ENCODE data around the gene CACNA1E.

The CACNA1E gene

DNA sequence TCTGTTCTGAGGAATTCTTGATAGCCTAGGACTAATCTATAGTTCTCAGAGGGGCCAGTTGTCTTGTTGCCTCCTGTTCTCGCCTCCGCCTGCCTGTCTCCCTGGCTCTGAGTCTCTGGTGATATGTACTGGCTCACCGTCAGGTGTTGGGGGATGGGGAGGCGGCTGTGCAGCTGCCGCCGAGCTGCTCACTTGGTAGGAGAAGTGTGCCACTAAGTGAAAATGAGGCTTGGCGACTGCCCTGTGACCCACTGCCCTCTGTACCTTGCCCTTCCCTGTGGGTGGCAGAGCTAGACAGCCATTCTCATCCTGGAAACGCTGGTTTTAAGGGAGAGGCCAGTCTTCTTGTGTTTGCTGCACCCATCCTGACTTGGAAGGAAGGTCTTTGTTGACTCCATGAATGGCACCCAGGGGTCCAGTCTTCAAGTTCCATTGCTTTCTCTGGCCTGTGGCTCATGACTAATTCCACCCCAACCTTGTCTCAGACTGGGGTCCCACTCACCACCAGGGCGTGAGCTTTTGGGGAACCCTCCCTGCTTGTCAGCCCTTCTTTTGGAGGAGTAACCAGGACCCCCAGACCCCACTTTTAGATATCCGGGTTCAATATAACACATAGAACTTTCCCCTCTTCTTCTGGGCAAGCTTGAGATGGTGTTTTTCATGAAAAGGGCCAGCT is 120.6 kb downstream of the CACNA1E start:
- TF ChIP-seq, protein P1, sequence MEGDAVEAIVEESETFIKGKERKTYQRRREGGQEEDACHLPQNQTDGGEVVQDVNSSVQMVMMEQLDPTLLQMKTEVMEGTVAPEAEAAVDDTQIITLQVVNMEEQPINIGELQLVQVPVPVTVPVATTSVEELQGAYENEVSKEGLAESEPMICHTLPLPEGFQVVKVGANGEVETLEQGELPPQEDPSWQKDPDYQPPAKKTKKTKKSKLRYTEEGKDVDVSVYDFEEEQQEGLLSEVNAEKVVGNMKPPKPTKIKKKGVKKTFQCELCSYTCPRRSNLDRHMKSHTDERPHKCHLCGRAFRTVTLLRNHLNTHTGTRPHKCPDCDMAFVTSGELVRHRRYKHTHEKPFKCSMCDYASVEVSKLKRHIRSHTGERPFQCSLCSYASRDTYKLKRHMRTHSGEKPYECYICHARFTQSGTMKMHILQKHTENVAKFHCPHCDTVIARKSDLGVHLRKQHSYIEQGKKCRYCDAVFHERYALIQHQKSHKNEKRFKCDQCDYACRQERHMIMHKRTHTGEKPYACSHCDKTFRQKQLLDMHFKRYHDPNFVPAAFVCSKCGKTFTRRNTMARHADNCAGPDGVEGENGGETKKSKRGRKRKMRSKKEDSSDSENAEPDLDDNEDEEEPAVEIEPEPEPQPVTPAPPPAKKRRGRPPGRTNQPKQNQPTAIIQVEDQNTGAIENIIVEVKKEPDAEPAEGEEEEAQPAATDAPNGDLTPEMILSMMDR (IDR thresholded peaks at IDR 0.05; ENCODE audit: low read depth, low read length) = no peak
- DNase-seq (ENCODE audit: low read depth in 2 of 2) = no peak

DNA sequence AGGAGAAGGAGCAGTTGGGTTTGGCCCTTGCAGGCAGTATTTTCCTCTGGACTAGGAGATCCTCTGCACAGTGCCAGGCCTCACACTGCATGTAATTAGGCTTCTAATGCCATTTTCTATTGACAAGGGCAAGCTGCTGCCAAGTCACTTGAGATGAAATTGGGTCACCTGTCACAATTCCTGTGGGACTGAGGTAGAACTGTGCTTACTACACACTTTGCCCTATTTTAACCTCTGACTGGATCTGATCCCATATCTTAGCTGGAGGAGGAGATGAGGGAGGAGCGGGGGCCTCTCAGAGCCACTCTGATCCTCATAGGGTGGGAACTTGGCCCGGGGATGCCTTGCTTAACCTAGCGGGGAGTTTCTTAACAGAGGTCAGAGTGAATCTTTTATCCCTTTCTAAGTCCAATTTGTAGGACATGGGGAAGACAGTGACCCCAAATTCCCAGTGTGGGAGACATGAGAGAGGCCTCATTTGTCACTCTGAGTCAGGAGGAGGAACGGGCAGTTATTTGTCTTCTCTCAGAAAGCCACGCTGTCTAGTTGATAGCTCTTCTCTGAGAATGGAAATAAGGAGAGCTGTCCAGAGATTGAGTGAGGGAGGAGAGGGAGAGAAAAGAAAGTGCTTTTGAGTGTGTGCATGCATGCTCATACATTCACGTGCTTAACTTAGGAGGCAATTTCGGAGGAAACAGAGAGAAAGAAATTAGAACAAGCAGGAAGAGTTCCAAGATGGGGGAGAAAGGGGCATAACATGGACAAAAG is 121.3 kb downstream of the CACNA1E start:
- DNase-seq (ENCODE audit: low read depth in 2 of 2) = no peak
- H3K4me3 ChIP-seq (replicated peaks in 1 of 2; ENCODE audit: low read depth in 2 of 2, low read length in 2 of 2) = no peak overlapping the region
- TF ChIP-seq, protein P1 (IDR thresholded peaks at IDR 0.05; ENCODE audit: low read depth, low read length) = no peak

More for the DNA sequence above, 120.6 kb downstream of the CACNA1E start:
- H3K4me3 ChIP-seq (replicated peaks in 1 of 2; ENCODE audit: low read depth in 2 of 2, low read length in 2 of 2) = no peak overlapping the region

DNA sequence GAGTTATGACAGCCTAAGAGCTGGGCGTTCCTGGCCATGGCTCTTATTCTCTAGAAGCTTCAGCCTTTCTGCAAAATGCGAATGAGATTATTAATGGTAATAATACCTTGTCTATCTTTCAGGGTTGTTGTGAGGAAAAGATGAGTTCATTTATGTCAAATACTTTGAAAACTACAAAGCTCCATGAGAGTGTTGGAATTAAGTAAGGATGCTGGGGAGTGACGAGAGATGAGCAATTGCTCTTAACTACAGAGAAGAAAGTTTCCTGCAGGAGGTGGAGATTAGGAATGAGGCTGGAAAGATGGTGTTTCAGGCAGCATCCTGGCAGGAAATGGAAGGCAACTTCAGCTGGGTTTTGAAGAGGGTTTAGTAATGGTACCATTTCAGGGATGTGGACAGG is 124.2 kb downstream of the CACNA1E start:
- no peak overlapping the region for H3K4me3 ChIP-seq (replicated peaks in 1 of 2; ENCODE audit: low read depth in 2 of 2, low read length in 2 of 2)
- TF ChIP-seq, protein P1 (IDR thresholded peaks at IDR 0.05; ENCODE audit: low read depth, low read length) = no peak
- DNase-seq (ENCODE audit: low read depth in 2 of 2) = no peak

DNA sequence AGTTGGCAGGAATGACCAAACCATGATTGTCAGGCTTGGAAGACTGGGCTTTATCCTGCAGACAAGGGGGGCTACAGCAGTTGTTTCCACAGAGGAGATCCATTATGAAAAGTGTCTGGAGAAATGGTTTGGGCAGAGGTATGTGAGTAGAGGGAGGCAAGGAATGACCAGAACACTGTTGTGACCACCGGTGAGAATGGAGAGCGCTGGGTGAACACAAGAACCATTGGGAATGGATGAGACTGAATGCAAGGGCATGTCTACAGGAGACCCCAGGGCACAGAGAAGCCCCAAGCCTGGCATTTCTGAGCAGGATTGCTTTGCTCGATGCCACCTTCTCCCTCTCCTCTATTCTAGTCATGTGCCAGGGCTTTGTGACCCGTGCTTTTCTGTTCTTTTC is 125.1 kb downstream of the CACNA1E start:
- TF ChIP-seq, protein P1 (IDR thresholded peaks at IDR 0.05; ENCODE audit: low read depth, low read length) = no peak

DNA sequence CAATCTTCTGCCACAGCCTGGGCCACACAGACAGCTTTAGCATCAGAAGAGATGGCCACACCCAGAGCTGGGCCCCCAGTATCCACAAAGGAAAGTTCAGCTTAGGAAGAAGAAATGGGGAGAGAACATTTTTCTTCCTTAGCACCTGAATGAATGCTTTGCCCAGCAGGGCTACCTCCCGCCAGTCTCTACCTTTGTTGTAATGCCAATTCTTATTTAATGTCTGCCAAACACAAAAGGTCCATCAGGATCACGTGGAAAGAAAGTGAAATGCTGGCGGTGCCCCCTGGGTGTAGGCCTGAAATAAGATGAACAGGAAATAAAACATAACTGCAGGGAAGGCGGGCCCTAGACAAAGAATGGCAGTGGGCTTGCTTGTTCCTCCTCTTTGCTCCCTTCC is 125.6 kb downstream of the CACNA1E start:
- DNase-seq (ENCODE audit: low read depth in 2 of 2) = no peak
- TF ChIP-seq, protein P1 (IDR thresholded peaks at IDR 0.05; ENCODE audit: low read depth, low read length) = no peak
- no peak overlapping the region for H3K4me3 ChIP-seq (replicated peaks in 1 of 2; ENCODE audit: low read depth in 2 of 2, low read length in 2 of 2)

More for the DNA sequence above, 125.1 kb downstream of the CACNA1E start:
- H3K4me3 ChIP-seq (replicated peaks in 1 of 2; ENCODE audit: low read depth in 2 of 2, low read length in 2 of 2) = no peak overlapping the region
- DNase-seq (ENCODE audit: low read depth in 2 of 2) = no peak

DNA sequence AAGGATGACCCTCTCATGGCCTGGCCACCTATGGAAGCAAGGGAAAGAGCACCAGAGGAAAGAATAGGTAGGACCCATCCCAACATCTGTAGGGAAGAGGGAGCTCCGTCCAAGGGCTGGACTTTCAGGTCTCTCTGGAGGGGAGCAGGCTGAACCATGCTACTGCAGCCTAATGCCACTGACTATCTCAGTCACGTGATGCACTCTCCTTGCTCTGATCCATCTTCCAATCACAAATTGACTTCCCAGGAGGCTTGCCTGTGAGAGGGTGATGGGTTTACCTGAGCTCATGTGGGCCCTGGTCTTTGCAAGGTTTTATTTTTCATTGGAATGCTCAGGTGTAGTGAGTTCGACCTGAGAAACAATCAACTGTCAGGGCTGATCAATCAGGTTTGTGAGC is 128.8 kb downstream of the CACNA1E start:
- H3K4me3 ChIP-seq (replicated peaks in 1 of 2; ENCODE audit: low read depth in 2 of 2, low read length in 2 of 2) = no peak overlapping the region
- TF ChIP-seq, protein P1 (IDR thresholded peaks at IDR 0.05; ENCODE audit: low read depth, low read length) = no peak
- no peak for DNase-seq (ENCODE audit: low read depth in 2 of 2)

Data from cardiac fibroblast (primary cell).